GM18861 (cell line): ENCODE measurements around the gene CDK8.

Experiments used
- ATAC-seq: cut with Tn5 transposase; IDR thresholded peaks from one replicate; pipeline ENCODE4 v1.9.1; 2021; ENCODE audit not compliant: unreplicated experiment

CDK8 gene

GRCh38 chr13:26379831-26380230 lies 125.9 kb downstream of the CDK8 start:
- ATAC-seq: no peak

- no peak for ATAC-seq
Observed at GRCh38 chr13:26380930-26381329, 127.0 kb downstream of the CDK8 start.

GRCh38 chr13:26382366-26382765 lies 128.4 kb downstream of the CDK8 start:
- ATAC-seq: no peak

GRCh38 chr13:26382835-26383234 lies 128.9 kb downstream of the CDK8 start:
- no peak for ATAC-seq

GRCh38 chr13:26384587-26384986 lies 130.7 kb downstream of the CDK8 start:
- ATAC-seq: no peak

GRCh38 chr13:26386026-26386425 lies 132.1 kb downstream of the CDK8 start:
- ATAC-seq: no peak

GRCh38 chr13:26390203-26390602 lies 136.3 kb downstream of the CDK8 start:
- no peak for ATAC-seq

GRCh38 chr13:26400545-26400944 lies 146.6 kb downstream of the CDK8 start:
- ATAC-seq: no peak

- no peak for ATAC-seq
Observed at GRCh38 chr13:26401069-26401468, 147.1 kb downstream of the CDK8 start.

- ATAC-seq: no peak
Observed at GRCh38 chr13:26401578-26402021, 147.7 kb downstream of the CDK8 start.

- no peak for ATAC-seq
Observed at GRCh38 chr13:26406791-26407190, 152.9 kb downstream of the CDK8 start.

- ATAC-seq: no peak
Observed at GRCh38 chr13:26411206-26411605, 157.3 kb downstream of the CDK8 start.

- ATAC-seq: no peak
Observed at GRCh38 chr13:26412263-26412662, 158.3 kb downstream of the CDK8 start.

- ATAC-seq: no peak
Observed at GRCh38 chr13:26412936-26413716, 159.2 kb downstream of the CDK8 start.

- ATAC-seq: no peak
Observed at GRCh38 chr13:26420282-26420960, 166.5 kb downstream of the CDK8 start.

- ATAC-seq: no peak
Observed at GRCh38 chr13:26422036-26422435, 168.1 kb downstream of the CDK8 start.

- no peak for ATAC-seq
Observed at GRCh38 chr13:26423629-26424028, 169.7 kb downstream of the CDK8 start.

- no peak for ATAC-seq
Observed at GRCh38 chr13:26424181-26424580, 170.3 kb downstream of the CDK8 start.

GRCh38 chr13:26425443-26426358 lies 171.8 kb downstream of the CDK8 start:
- ATAC-seq: no peak

- no peak for ATAC-seq
Observed at GRCh38 chr13:26433776-26434175, 179.8 kb downstream of the CDK8 start.

GRCh38 chr13:26435171-26435570 lies 181.2 kb downstream of the CDK8 start:
- ATAC-seq: no peak
